H9 (cell line): ENCODE data around the gene AMMECR1L. TPM values are rescaled to one million over a fixed set of nuclear protein-coding genes. Genes with fewer than 3 reads are reported as not detected.

Experiments
- DNase-seq: peaks from one replicate; pipeline ENCODE4 v3.0.0-alpha.2; 2017
- H2AFZ ChIP-seq: one replicate; pipeline ENCODE4 v1.6.1; 2013; ENCODE audit warnings: mild to moderate bottlenecking, low read length, control low read depth, moderate library complexity
- H2AK5ac ChIP-seq: 2 replicates; pipeline ENCODE4 v1.6.1; 2013; ENCODE audit warnings: low read length, control low read depth, mixed read lengths; ENCODE audit not compliant: insufficient read length
- H2BK120ac ChIP-seq: one replicate; pipeline ENCODE4 v1.6.1; 2013; ENCODE audit warnings: low read depth, mild to moderate bottlenecking, low read length, control low read depth, inconsistent platforms; ENCODE audit not compliant: poor library complexity, severe bottlenecking
- H2BK12ac ChIP-seq: 2 replicates; pipeline ENCODE4 v1.6.1; 2013; ENCODE audit warnings: low read length, control low read depth, mixed read lengths, low read depth; ENCODE audit not compliant: insufficient read length
- H2BK15ac ChIP-seq: 2 replicates; pipeline ENCODE4 v1.6.1; 2013; ENCODE audit warnings: low read depth, low read length, control low read depth
- H2BK20ac ChIP-seq: one replicate; pipeline ENCODE4 v1.6.1; 2013; ENCODE audit warnings: low read depth, mild to moderate bottlenecking, low read length, control low read depth, inconsistent platforms; ENCODE audit not compliant: poor library complexity, severe bottlenecking
- H2BK5ac ChIP-seq: 2 replicates; pipeline ENCODE4 v1.6.1; 2013; ENCODE audit warnings: low read length, control low read depth, mixed read lengths; ENCODE audit not compliant: insufficient read length
- H3K14ac ChIP-seq: 2 replicates; pipeline ENCODE4 v1.6.1; 2013; ENCODE audit warnings: low read length, control low read depth; ENCODE audit not compliant: insufficient read depth
- H3K18ac ChIP-seq: 2 replicates; pipeline ENCODE4 v1.6.1; 2013; ENCODE audit warnings: low read depth, mild to moderate bottlenecking, mixed read lengths, low read length, control low read depth; ENCODE audit not compliant: insufficient read length
- H3K23ac ChIP-seq: 2 replicates; pipeline ENCODE4 v1.6.1; 2013; ENCODE audit warnings: low read length, control low read depth, mixed read lengths, low read depth; ENCODE audit not compliant: insufficient read length
- H3K23me2 ChIP-seq: 2 replicates; pipeline ENCODE4 v1.6.1; 2013; ENCODE audit warnings: low read depth, mild to moderate bottlenecking, mixed read lengths, low read length, control low read depth; ENCODE audit not compliant: insufficient read length, poor library complexity, severe bottlenecking
- H3K27ac ChIP-seq: 2 replicates; pipeline ENCODE4 v1.5.1; 2013; ENCODE audit warnings: low read length, control low read depth, mixed read lengths, low read depth; ENCODE audit not compliant: insufficient read length
- H3K27me3 ChIP-seq: 2 replicates; pipeline ENCODE4 v1.6.1; 2013; ENCODE audit warnings: low read length, control low read depth, inconsistent platforms; ENCODE audit not compliant: insufficient read depth
- H3K4ac ChIP-seq: 2 replicates; pipeline ENCODE4 v1.6.1; 2013; ENCODE audit warnings: low read depth, mild to moderate bottlenecking, control low read depth, inconsistent platforms, low read length, moderate library complexity
- H3K4me1 ChIP-seq: 2 replicates; pipeline ENCODE4 v1.6.1; 2013; ENCODE audit warnings: low read length, control low read depth, inconsistent platforms; ENCODE audit not compliant: insufficient read depth
- H3K4me2 ChIP-seq: 2 replicates; pipeline ENCODE4 v1.6.1; 2013; ENCODE audit warnings: low read length, control low read depth, mixed read lengths; ENCODE audit not compliant: insufficient read length, insufficient read depth
- H3K56ac ChIP-seq: 2 replicates; pipeline ENCODE4 v1.6.1; 2013; ENCODE audit warnings: low read depth, mild to moderate bottlenecking, mixed read lengths, low read length, control low read depth; ENCODE audit not compliant: insufficient read length
- H3K79me1 ChIP-seq: 2 replicates; pipeline ENCODE4 v1.6.1; 2013; ENCODE audit warnings: low read depth, mild to moderate bottlenecking, moderate library complexity, low read length, control low read depth, inconsistent platforms; ENCODE audit not compliant: insufficient read depth, poor library complexity, severe bottlenecking
- H3K79me2 ChIP-seq: 2 replicates; pipeline ENCODE4 v1.6.1; 2013; ENCODE audit warnings: low read length, control low read depth, inconsistent platforms; ENCODE audit not compliant: insufficient read depth
- H3K9ac ChIP-seq: 2 replicates; pipeline ENCODE4 v1.6.1; 2013; ENCODE audit warnings: low read length, control low read depth, mixed read lengths; ENCODE audit not compliant: insufficient read length; ENCODE audit errors: extremely low read depth
- H3K9me3 ChIP-seq: one replicate; pipeline ENCODE4 v1.6.1; 2013; ENCODE audit warnings: low read depth, low read length, inconsistent platforms; ENCODE audit not compliant: control insufficient read depth
- H3T11ph ChIP-seq: one replicate; pipeline ENCODE4 v1.6.1; 2013; ENCODE audit warnings: mild to moderate bottlenecking, low read length, control low read depth, inconsistent platforms
- H4K20me1 ChIP-seq: one replicate; pipeline ENCODE4 v1.6.1; 2013; ENCODE audit not compliant: control insufficient read depth, insufficient read length, insufficient read depth
- H4K5ac ChIP-seq: 2 replicates; pipeline ENCODE4 v1.6.1; 2013; ENCODE audit warnings: low read depth, mild to moderate bottlenecking, mixed read lengths, low read length, control low read depth; ENCODE audit not compliant: insufficient read length
- H4K8ac ChIP-seq: replicated peaks from 2 replicates; pipeline ENCODE4 v1.6.1; 2013; ENCODE audit warnings: low read length, control low read depth, mixed read lengths, low read depth; ENCODE audit not compliant: insufficient read length
- H4K91ac ChIP-seq: 2 replicates; pipeline ENCODE4 v1.6.1; 2013; ENCODE audit warnings: low read depth, mild to moderate bottlenecking, moderate library complexity, mixed read lengths, low read length, control low read depth; ENCODE audit not compliant: insufficient read length
- H3K27ac Mint-ChIP-seq, 3 experiments: 2 replicates in 2 of 3; 3 replicates in 1 of 3; pipeline ENCODE4 v1.8.0; 2020 to 2021; ENCODE audit warnings: mixed read lengths in 3 of 3, mild to moderate bottlenecking in 1 of 3, moderate library complexity in 1 of 3
- H3K27me3 Mint-ChIP-seq: 2 replicates; pipeline ENCODE4 v1.8.0; 2021; ENCODE audit warnings: low read depth, mild to moderate bottlenecking, moderate library complexity, mixed read lengths
- H3K36me3 Mint-ChIP-seq, 3 experiments: 2 replicates in 2 of 3; 3 replicates in 1 of 3; pipeline ENCODE4 v1.8.0; 2020 to 2021; ENCODE audit warnings: low read depth in 3 of 3, mixed read lengths in 3 of 3; ENCODE audit not compliant: insufficient read depth in 1 of 3
- H3K4me1 Mint-ChIP-seq, 2 experiments: 2 replicates each; pipeline ENCODE4 v1.8.0; 2020; ENCODE audit warnings: mixed read lengths in 2 of 2
- H3K4me3 Mint-ChIP-seq, 2 experiments: 2 replicates in 1 of 2; 3 replicates in 1 of 2; pipeline ENCODE4 v1.8.0; 2020 to 2021; ENCODE audit warnings: mild to moderate bottlenecking in 2 of 2, mixed read lengths in 2 of 2, moderate library complexity in 1 of 2
- H3K9me3 Mint-ChIP-seq, 2 experiments: 2 replicates in 1 of 2; 3 replicates in 1 of 2; pipeline ENCODE4 v1.8.0; 2020; ENCODE audit warnings: mild to moderate bottlenecking in 2 of 2, mixed read lengths in 2 of 2, moderate library complexity in 1 of 2
- CTCF ChIP-seq: fragments of 200-600 bp; sonication (generic); conservative IDR thresholded peaks from 3 replicates; pipeline ENCODE4 v1.8.0; 2021; ENCODE audit warnings: antibody characterized with exemption, mild to moderate bottlenecking
- WGBS: extraction: QIAGEN DNeasy Blood & Tissue Kit; methylation state at CpG from one replicate; pipeline ENCODE4 v1.1.7; 2013; ENCODE audit warnings: missing lambda C conversion rate, low lambda C conversion rate, mixed read lengths; ENCODE audit not compliant: insufficient read length; ENCODE audit errors: extremely low coverage; 5-methylcytosine and 5-hydroxymethylcytosine counted together
- total RNA-seq: library from RNA; stranded (reverse); gene quantifications from 2 replicates; pipeline ENCODE4 v1.2.1, GENCODE V29; 2021

AMMECR1L gene
- total RNA-seq, 1 experiment from 2014 or later: 20.0 TPM

- no peak overlapping the region for H3K9ac ChIP-seq
- H3K36me3 Mint-ChIP-seq: peaks cover 27 to 34% (median 34%) of the 10 kb centered on the region in 3 experiments
These were observed 59.7 kb downstream of the AMMECR1L start for GRCh38 chr2:127826047-127826446.

More at GRCh38 chr2:127826047-127826446, 59.7 kb downstream of the AMMECR1L start:
- Histone ChIP-seq H2BK20ac (no peak overlapping the region), H3K23me2 (no peaks in the 10 kb centered on the region), H3K27me3 (no peaks in the 10 kb centered on the region), H2BK120ac (no peak overlapping the region), H3K56ac (no peak overlapping the region), H3K79me2 (no peaks in the 10 kb centered on the region), H4K5ac (no peak overlapping the region), H3T11ph (no peak overlapping the region), H3K79me1 (no peaks in the 10 kb centered on the region), H3K4ac (no peak overlapping the region), H3K4me2 (no peak overlapping the region), H2AFZ (no peak overlapping the region), H3K14ac (no peak overlapping the region), H3K27ac (no peak overlapping the region), H2BK5ac (no peak overlapping the region), H2AK5ac (no peak overlapping the region), H3K18ac (no peak overlapping the region), H4K20me1 (no peaks in the 10 kb centered on the region), H3K4me1 (peaks cover 4% of the 10 kb centered on the region; the same call in 1 of the 2 replicates), H3K9me3 (peaks cover 32% of the 10 kb centered on the region), H2BK12ac (no peak overlapping the region), H4K91ac (no peak overlapping the region), H3K23ac (no peak overlapping the region), H2BK15ac (no peak overlapping the region), H4K8ac (no peak overlapping the region)
- Mint-ChIP-seq H3K4me3 (no peak overlapping the region), H3K27me3 (peaks cover 15% of the 10 kb centered on the region), H3K4me1 (peaks cover 14 to 16% of the 10 kb centered on the region in 2 experiments), H3K27ac (no peak overlapping the region), H3K9me3 (peaks cover 56 to 64% of the 10 kb centered on the region in 2 experiments)
- WGBS: no CpG with 5 or more reads among the region's 12 CpGs
- no peak for DNase-seq
- no peak for TF ChIP-seq CTCF
